SKM-1 (cell line): ENCODE measurements around the gene TUBB3.
"Not testable (repeated sequence)": the region's sequence is repeated elsewhere in the genome, so short reads cannot be mapped to it uniquely, and the experiment has no call there.

Source experiments
- DNase-seq: peaks from one replicate; lab custom pipeline; 2025; ENCODE audit not compliant: unreplicated experiment; lab: John Stamatoyannopoulos, UW

Gene TUBB3

DNA sequence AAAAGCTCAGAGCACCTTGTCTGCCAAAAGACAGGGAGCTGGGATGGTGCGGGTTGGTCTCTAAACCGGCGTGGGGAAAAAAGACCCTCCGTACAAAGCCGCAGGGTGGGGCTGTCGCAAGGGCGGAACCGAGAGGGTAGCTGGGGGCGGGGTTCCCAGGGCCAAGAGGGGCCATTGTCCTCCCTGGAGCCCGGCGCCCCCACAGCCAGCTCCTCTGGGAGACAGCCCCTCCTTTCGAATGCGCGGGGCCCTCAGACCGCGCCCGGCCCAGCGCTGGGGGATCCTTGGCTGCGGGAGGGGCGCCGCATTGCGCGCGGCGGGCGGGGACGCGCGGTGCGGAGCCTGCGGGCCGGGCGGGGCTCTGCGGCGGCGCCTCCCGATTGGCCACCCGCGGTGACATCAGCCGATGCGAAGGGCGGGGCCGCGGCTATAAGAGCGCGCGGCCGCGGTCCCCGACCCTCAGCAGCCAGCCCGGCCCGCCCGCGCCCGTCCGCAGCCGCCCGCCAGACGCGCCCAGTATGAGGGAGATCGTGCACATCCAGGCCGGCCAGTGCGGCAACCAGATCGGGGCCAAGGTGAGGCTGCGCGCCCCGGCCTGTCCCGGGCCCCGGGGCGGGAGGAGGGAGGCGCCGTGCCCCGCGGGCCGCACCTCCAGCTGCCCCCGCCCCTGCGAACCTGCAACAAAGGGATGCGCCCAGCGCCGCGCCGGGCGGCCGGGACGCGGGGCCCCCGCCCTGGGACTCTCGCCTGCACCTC is at the start of gene TUBB3:
TUBB3 (plus strand) TSS at position 459 of the 756 bp plus-strand sequence; CDS start at position 519, 60 bp downstream.
- DNase-seq, result no peak

DNA sequence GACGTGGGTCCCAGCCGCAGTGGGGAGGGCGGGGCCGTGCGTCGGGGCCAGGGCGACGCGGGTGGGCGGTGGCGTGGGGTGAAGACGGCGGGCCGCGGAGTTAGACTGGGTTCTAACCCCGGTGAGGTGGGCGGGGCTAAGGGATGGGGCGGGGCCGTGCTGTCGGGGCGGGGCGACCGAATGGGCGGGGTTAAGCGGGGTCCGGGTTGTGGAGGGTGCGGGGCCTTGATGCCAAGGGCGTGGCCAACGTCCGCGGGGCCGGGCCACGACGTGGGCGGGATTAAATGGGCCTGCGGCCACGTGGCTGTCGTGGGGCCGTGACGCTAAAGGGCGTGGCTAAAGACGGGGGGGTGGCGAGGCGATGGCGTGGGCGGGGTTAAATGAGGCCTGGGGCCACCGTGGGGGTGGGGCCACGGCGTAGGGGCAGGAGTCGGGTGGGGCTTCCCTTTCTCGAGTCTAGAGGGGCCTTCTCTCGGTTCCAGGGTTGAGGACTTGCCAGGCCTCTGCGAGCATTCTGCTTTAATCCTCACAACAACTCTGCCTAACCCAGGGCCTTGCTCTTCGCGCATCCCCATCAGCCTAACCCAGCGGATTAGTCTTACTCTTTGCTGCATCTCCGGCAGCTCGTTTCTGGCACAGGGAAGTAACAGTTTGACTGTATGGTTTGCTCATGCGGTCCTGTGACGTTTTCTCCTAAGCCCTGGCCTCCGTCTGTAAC is 49.0 kb upstream of the TUBB3 start:
- DNase-seq, result peak; percentile 96

- DNase-seq, result not testable (repeated sequence)
Measured at GRCh38 chr16:89879123-89879522, 44.0 kb upstream of the TUBB3 start.

- no peak for DNase-seq
Measured at GRCh38 chr16:89880477-89881367, 42.4 kb upstream of the TUBB3 start.

DNA sequence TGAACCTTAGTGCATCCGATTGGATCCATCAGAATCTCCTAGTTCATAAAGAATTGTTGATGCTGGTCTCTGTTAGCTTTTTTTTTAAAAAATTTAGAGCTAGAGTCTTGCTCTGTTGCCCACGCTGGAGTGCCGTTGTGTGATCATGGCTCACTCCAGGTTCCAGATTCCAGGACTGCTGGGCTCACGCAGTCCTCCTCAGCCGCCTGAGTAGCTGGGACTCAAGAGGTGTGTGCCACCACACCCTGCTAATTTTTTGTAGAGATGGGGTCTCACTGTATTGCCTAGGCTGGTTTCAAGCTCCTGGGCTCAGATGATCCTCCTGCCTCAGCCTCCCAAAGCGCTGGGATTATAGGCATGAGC is 41.8 kb upstream of the TUBB3 start:
- no peak for DNase-seq

GRCh38 chr16:89883346-89884040 is 39.6 kb upstream of the TUBB3 start:
- no peak for DNase-seq

GRCh38 chr16:89884041-89884421 is 39.1 kb upstream of the TUBB3 start:
- DNase-seq, result no peak

DNA sequence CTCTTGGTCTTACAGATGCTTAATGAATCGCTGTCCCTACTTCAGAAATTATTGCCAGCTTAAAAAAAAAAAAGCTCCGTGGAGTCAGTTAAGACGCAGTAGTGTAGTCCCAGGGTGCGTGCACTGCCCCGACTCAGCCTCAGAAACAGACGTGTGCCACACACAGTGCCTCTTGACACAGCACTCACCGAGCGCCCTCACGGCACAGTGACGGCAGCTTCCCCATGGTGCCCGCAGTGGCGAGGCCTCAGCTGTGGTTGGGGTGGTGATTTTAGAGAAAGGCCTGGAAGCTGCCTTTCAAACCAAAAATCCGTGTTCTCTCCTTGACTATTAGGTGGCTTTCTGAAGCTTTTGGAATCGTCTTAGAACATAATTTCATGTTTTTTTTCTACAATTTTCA is 35.9 kb upstream of the TUBB3 start:
- no peak for DNase-seq

DNA sequence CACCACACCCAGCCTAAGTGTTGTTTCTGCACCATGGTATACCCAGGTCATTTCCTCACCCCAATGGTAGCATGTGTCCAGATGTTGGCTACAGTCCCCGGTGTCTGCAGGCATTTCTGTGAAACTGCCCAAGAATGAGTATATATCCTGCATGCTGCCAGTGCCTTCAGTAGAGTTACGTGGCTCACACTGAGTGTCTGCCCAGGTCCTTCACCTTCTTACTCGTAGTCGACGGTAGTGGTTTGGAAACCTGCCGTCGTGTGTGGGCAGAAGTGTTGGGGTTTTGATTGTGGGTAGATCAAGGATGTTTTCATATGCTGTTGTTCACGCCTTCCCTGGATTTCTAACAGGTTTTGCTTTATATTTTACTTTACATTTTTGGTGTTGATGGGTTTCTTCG is 32.9 kb upstream of the TUBB3 start:
- no peak for DNase-seq

DNA sequence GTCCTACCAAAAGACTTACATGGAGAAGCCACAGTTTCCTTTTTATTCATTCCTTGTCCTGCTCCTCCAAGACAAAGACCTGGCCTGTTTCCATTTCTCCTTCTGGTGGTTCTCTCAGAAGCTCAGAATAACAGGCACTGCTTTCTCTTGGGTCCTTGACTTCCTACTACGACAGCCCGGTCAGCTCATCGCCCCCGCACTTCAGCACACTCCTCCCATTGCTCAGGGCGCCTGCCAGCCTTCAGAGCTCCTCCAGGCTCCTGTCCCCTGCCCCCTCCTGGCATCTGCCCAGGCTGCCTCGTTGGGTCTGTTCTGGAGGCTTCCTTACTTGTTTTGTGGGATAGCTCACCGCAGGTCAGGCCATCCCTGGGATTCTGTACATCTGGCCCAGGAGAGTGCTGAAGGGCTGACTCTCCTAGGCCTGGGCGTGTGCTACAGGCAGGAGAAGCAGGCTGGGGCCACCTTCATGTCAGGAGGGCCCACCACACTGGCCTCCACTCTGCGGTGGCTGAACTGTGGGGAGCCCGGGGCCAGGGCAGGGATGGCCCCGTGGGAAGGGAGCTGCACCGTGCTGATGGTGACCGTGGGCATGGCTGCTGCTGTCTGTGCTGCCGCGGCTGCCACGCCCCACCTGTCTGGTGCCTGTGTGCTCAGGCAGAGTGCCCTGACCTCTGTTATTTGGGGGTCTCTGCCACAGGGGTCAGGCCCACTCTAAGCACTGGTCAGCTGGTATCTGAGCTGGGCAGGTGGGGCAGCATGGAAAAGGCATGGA is 32.1 kb upstream of the TUBB3 start:
- no peak for DNase-seq

DNA sequence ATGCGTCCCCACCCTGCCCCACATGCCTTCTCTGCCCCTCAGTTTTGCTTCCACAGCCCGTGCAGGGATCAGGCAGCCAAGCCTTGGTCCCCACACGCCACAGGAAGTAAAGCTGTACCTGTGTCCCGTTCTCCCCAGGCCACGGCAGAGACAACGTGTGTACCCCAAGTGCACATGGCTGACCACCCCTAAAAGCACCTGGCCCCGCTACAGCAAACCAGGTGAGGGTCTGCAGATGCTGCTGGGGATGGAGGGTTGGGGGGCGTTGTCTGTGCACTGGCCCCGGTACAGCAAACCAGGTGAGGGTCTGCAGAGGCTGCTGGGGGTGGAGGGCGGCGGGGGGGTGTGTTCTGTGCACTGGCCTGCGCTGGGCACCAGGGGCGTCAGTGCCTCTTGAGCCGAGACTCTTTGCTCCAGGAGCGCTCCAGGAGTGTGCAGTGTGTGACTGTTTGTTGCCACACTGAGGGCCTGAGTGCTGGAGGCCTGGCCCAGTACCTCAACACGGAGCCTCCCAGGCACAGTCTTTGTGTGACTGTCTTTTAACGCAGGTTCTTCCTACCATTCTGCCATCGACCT is 31.0 kb upstream of the TUBB3 start:
- no peak for DNase-seq

GRCh38 chr16:89892635-89893034 is 30.5 kb upstream of the TUBB3 start:
- DNase-seq, result no peak

GRCh38 chr16:89893642-89894548 is 29.2 kb upstream of the TUBB3 start:
- DNase-seq, result no peak

DNA sequence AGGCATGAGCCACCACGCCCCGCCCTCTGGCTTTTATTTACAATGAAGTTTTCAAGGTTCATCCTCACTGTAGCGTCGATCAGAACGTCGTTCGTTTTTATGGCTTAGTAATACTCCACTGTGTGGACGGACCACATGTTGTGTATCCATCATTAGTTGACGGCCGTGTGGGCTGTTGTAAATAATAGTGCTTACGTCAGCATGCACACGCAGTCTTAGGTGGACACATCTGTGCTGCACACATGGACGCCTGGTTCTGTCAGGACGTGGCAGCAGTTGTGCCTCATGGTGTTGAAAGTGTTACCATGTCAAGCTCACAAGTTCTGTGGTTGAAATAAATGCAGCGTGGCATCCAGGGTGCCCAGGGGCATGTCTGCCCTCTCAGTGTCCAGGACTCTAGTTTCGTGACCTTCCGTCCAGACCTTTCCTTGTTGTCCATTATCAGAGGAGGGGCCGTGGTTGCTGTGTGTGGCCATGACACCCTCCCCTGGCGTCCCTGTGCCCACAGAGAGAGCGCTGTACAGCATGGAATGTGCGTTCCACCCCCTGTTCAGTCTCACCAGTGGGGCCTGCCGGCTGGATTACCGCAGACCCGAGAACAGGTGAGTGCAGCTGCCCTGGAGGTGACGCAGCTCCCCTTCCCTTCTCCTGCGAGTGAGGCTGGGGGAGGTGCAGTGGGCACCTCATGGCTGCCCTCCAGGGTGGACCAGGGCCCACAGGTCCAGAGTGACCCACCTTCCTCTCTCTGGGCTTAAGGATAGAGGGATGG is 27.5 kb upstream of the TUBB3 start:
- no peak for DNase-seq

DNA sequence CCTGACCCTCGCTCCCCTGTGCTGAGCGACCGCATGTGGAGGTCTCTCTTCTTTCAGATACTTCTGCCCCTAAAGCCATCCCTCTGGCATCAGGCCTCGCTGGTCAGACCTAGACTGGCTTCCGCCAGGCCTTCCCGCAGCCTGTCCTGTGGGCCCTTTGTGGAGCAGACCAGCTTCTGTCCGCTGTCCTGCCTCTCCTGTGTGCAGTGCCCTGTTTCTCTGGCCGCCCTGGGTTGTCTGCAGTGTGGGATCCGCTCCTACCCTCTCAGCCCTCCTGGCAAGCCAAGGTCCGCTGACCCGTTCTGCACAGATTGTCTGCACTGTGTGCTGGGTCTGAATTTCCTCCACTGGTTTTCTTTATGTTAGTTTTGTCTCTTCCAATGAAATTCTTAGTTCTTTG is 25.9 kb upstream of the TUBB3 start:
- no peak for DNase-seq

DNA sequence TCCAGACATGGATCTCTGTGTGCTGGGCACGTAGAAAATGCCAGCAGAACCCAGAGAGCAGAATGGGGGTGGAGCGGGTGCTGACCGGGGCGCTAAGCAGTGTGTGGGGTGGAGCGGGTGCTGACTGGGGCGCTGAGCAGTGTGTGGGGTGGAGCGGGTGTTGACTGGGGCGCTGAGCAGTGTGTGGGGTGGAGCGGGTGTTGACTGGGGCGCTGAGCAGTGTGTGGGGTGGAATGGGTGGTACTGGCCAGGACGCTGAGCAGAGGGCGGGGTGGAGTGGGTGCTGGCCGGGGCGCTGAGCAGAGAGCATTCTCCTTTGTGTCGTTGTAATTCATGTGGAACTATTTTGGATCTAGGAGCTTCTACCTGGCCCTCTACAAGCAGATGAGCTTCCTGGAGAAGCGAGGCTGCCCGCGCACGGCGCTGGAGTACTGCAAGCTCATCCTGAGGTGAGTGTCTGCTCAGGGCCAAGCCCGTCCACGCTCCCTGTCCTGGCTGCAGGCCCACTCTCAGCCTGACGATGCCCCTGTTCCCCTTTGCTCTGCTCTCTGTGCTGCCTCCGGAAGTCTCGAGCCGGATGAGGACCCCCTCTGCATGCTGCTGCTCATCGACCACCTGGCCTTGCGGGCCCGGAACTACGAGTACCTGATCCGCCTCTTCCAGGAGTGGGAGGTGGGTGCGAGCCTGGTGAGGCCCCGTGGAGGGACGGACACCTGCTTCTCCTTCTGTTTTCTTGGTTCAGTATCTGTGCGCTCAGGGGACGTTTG is 24.8 kb upstream of the TUBB3 start:
- no peak for DNase-seq

GRCh38 chr16:89899879-89900481 is 23.2 kb upstream of the TUBB3 start:
- no peak for DNase-seq
